Body of pancreas (tissue), 4 donors: Measurements from ENCODE around the gene ASB10.

Experiments
- POLR2A ChIP-seq, 3 donors: fragments of 450-650 bp; IDR thresholded peaks; one replicate each; pipeline ENCODE4 v1.6.1; 2016; ENCODE audit warnings: antibody characterized with exemption in 3 of 3, mild to moderate bottlenecking in 2 of 3
- TF ChIP-seq, protein P1 (sequence below), 7 experiments: fragments of 450-650 bp in 4 of 7; fragments of 200-600 bp in 3 of 7; sonication (generic) in 3 of 7; IDR thresholded peaks; one replicate each; pipeline ENCODE4 v1.5.1; 2016 to 2019; ENCODE audit warnings: antibody characterized with exemption in 7 of 7

DNA sequence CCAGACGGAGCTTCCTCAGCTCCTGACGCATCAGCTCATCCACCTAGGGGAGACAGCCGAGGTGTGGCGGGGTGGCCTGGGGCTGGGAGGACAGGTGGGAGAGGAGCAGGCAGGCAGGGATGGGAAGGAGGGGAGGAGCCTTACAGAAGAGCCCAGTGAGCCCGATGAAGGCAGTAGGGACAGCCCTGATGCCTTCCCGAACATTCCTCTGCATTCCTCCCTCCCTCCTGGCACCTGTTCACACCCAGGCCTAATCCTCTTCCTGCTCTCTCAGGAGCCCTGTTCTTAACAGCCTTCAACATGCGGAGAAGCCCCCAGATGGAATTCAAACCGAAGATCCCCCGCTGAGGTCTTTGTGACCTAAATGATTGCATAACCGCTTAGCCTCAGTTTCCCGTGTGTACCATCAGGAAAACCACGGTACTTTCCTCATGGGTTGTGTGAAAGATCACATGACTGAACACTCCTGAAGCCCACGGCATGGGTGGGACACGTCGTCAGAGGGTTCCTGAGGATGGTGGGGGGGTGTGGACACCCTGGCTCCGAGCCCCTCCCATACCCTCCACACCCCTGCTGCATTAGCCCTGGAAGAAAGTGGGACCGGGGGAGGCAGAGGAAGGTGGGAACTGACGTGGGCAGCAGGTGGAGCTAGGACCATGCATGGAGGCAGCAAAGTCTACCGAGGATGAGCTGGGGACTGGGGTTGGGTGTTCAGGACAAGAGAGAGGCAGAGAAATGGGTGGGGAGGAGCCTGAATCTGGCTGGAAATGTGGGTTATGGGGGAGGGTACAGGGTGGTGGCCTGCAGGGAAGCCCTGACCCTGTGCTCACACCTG lies 8.8 kb upstream of the ASB10 start:
- TF ChIP-seq, protein P1, sequence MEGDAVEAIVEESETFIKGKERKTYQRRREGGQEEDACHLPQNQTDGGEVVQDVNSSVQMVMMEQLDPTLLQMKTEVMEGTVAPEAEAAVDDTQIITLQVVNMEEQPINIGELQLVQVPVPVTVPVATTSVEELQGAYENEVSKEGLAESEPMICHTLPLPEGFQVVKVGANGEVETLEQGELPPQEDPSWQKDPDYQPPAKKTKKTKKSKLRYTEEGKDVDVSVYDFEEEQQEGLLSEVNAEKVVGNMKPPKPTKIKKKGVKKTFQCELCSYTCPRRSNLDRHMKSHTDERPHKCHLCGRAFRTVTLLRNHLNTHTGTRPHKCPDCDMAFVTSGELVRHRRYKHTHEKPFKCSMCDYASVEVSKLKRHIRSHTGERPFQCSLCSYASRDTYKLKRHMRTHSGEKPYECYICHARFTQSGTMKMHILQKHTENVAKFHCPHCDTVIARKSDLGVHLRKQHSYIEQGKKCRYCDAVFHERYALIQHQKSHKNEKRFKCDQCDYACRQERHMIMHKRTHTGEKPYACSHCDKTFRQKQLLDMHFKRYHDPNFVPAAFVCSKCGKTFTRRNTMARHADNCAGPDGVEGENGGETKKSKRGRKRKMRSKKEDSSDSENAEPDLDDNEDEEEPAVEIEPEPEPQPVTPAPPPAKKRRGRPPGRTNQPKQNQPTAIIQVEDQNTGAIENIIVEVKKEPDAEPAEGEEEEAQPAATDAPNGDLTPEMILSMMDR (IDR thresholded peaks at IDR 0.05) = no peak
- TF ChIP-seq POLR2A (IDR thresholded peaks at IDR 0.05) = no peak
